Measurements from ENCODE around the gene PTPRE.

The PTPRE gene

GRCh38 chr10:128024426-128024825 lies 117.5 kb downstream of the PTPRE start:
- no peak for TF ChIP-seq CTCF (conservative IDR thresholded peaks at IDR 0.05; ENCODE audit: low read depth, low read length)
- no peak for DNase-seq (ENCODE audit: low read depth)
- H3K4me3 ChIP-seq (ENCODE audit: low read length) = no peak overlapping the region

GRCh38 chr10:128025437-128025836 lies 118.5 kb downstream of the PTPRE start:
- TF ChIP-seq CTCF (conservative IDR thresholded peaks at IDR 0.05; ENCODE audit: low read depth, low read length) = no peak
- no peak for DNase-seq (ENCODE audit: low read depth)

GRCh38 chr10:128025951-128026350 lies 119.0 kb downstream of the PTPRE start:
- no peak for DNase-seq (ENCODE audit: low read depth)
- no peak for TF ChIP-seq CTCF (conservative IDR thresholded peaks at IDR 0.05; ENCODE audit: low read depth, low read length)

More at GRCh38 chr10:128025437-128025836, 118.5 kb downstream of the PTPRE start:
- H3K4me3 ChIP-seq (ENCODE audit: low read length) = no peak overlapping the region

GRCh38 chr10:128026615-128027300 lies 119.9 kb downstream of the PTPRE start:
- no peak for DNase-seq (ENCODE audit: low read depth)
- no peak for TF ChIP-seq CTCF (conservative IDR thresholded peaks at IDR 0.05; ENCODE audit: low read depth, low read length)
- H3K4me3 ChIP-seq (ENCODE audit: low read length) = no peak overlapping the region

More at GRCh38 chr10:128025951-128026350, 119.0 kb downstream of the PTPRE start:
- no peak overlapping the region for H3K4me3 ChIP-seq (ENCODE audit: low read length)

GRCh38 chr10:128027306-128027705 lies 120.4 kb downstream of the PTPRE start:
- H3K4me3 ChIP-seq (ENCODE audit: low read length) = no peak overlapping the region
- DNase-seq (ENCODE audit: low read depth) = no peak
- no peak for TF ChIP-seq CTCF (conservative IDR thresholded peaks at IDR 0.05; ENCODE audit: low read depth, low read length)

GRCh38 chr10:128027822-128028507 lies 121.1 kb downstream of the PTPRE start:
- no peak for DNase-seq (ENCODE audit: low read depth)
- no peak overlapping the region for H3K4me3 ChIP-seq (ENCODE audit: low read length)
- no peak for TF ChIP-seq CTCF (conservative IDR thresholded peaks at IDR 0.05; ENCODE audit: low read depth, low read length)

All from retinal pigment epithelial cell (primary cell).